Smooth muscle cell (in vitro differentiated cells): ENCODE results near the gene TDO2. TPM values are rescaled to one million over a fixed set of nuclear protein-coding genes. Genes with fewer than 3 reads are reported as not detected.

Experiments used
- DNase-seq: peaks from one replicate; lab custom pipeline; 2025; ENCODE audit not compliant: unreplicated experiment; lab: John Stamatoyannopoulos, UW
- H2AFZ ChIP-seq: fragments of 200-600 bp; sonication (generic); 2 replicates; pipeline ENCODE4 v1.6.0; 2016; ENCODE audit warnings: antibody characterized with exemption, low read depth, mild to moderate bottlenecking
- H3F3A ChIP-seq: fragments of 200-600 bp; sonication (generic); 2 replicates; pipeline ENCODE4 v1.6.0; 2017; ENCODE audit warnings: antibody characterized with exemption, low read depth
- H3K27ac ChIP-seq: fragments of 200-600 bp; sonication (generic); 2 replicates; pipeline ENCODE4 v1.5.1; 2016; ENCODE audit warnings: low read depth, mild to moderate bottlenecking
- H3K27me3 ChIP-seq: fragments of 200-600 bp; sonication (generic); 2 replicates; pipeline ENCODE4 v1.6.1; 2016; ENCODE audit warnings: low read depth, mild to moderate bottlenecking
- H3K36me3 ChIP-seq: fragments of 200-600 bp; sonication (generic); 2 replicates; pipeline ENCODE4 v1.5.1; 2016; ENCODE audit warnings: low read depth
- H3K4me1 ChIP-seq: fragments of 200-600 bp; sonication (generic); 2 replicates; pipeline ENCODE4 v1.5.1; 2016; ENCODE audit warnings: low read depth
- H3K4me2 ChIP-seq: fragments of 200-600 bp; sonication (generic); 2 replicates; pipeline ENCODE4 v1.6.0; 2016; ENCODE audit warnings: mild to moderate bottlenecking
- H3K4me3 ChIP-seq: fragments of 200-600 bp; sonication (generic); 2 replicates; pipeline ENCODE4 v1.5.1; 2016; ENCODE audit warnings: mild to moderate bottlenecking
- H3K79me2 ChIP-seq: fragments of 200-600 bp; sonication (generic); 2 replicates; pipeline ENCODE4 v1.6.0; 2016; ENCODE audit warnings: low read depth, mild to moderate bottlenecking
- H3K9ac ChIP-seq: fragments of 200-600 bp; sonication (generic); 2 replicates; pipeline ENCODE4 v1.6.0; 2016; ENCODE audit warnings: low read depth
- H3K9me3 ChIP-seq: fragments of 200-600 bp; sonication (generic); replicated peaks from 2 replicates; pipeline ENCODE4 v1.5.1; 2016; ENCODE audit warnings: low read depth
- H4K20me1 ChIP-seq: fragments of 200-600 bp; sonication (generic); 2 replicates; pipeline ENCODE4 v1.6.0; 2016; ENCODE audit warnings: low read depth
- CTCF ChIP-seq: fragments of 200-600 bp; sonication (generic); IDR thresholded peaks from 2 replicates; pipeline ENCODE4 v1.5.1; 2017; ENCODE audit warnings: borderline replicate concordance, mild to moderate bottlenecking, antibody characterized with exemption; ENCODE audit not compliant: insufficient read depth, poor library complexity, severe bottlenecking
- WGBS: methylation state at CpG from one replicate; pipeline ENCODE4 v1.1.7; 2016; ENCODE audit warnings: low lambda C conversion rate; 5-methylcytosine and 5-hydroxymethylcytosine counted together
- polyA plus RNA-seq: library from polyadenylated mRNA; unstranded; fragments of >200 nt; fragmentation: Nextera tagmentation; extraction: Ambion mirVana; gene quantifications from 2 replicates; pipeline ENCODE4 v1.2.1, GENCODE V29; 2016
- total RNA-seq: library from RNA; depleted of rRNA; stranded (reverse); fragments of >200 nt; gene quantifications from 2 replicates; pipeline ENCODE4 v1.2.3, GENCODE V29; 2014

The TDO2 gene
- total and polyA plus RNA-seq, 2 experiments from 2014 or later = 151 to 180 TPM

GRCh38 chr4:155875878-155876277 lies 27.6 kb upstream of the TDO2 start:
- Histone ChIP-seq H3K9ac (no peak overlapping the region), H2AFZ (no peak overlapping the region), H3K4me3 (no peak overlapping the region), H3F3A (no peaks in the 10 kb centered on the region), H3K27ac (no peak overlapping the region), H4K20me1 (no peaks in the 10 kb centered on the region), H3K9me3 (peaks cover 8% of the 10 kb centered on the region), H3K4me2 (no peak overlapping the region), H3K4me1 (no peaks in the 10 kb centered on the region), H3K36me3 (no peaks in the 10 kb centered on the region), H3K27me3 (no peaks in the 10 kb centered on the region), H3K79me2 (no peaks in the 10 kb centered on the region)
- DNase-seq = no peak
- WGBS = 90% methylated on average over 1 of the region's 1 CpG
- no peak for TF ChIP-seq CTCF

- no peaks in the 10 kb centered on the region for H3K79me2 ChIP-seq
These were observed 25.5 kb upstream of the TDO2 start for GRCh38 chr4:155877971-155878370.

GRCh38 chr4:155878611-155879010 lies 24.9 kb upstream of the TDO2 start:
- Histone ChIP-seq H3K36me3 (no peaks in the 10 kb centered on the region), H2AFZ (no peak overlapping the region), H3K4me2 (no peak overlapping the region), H3K27ac (no peak overlapping the region), H3K4me3 (no peak overlapping the region), H3K79me2 (no peaks in the 10 kb centered on the region), H4K20me1 (no peaks in the 10 kb centered on the region), H3F3A (no peaks in the 10 kb centered on the region), H3K9me3 (peaks cover 8% of the 10 kb centered on the region), H3K9ac (no peak overlapping the region), H3K4me1 (no peaks in the 10 kb centered on the region), H3K27me3 (no peaks in the 10 kb centered on the region)
- TF ChIP-seq CTCF = no peak
- no peak for DNase-seq
- 62% methylated on average over 2 of the region's 2 CpGs for WGBS

More at GRCh38 chr4:155877971-155878370, 25.5 kb upstream of the TDO2 start:
- Histone ChIP-seq H3K27me3 (no peaks in the 10 kb centered on the region), H3K9ac (no peak overlapping the region), H3K4me2 (no peak overlapping the region), H2AFZ (no peak overlapping the region), H4K20me1 (no peaks in the 10 kb centered on the region), H3K4me3 (no peak overlapping the region), H3K36me3 (no peaks in the 10 kb centered on the region), H3K9me3 (peaks cover 8% of the 10 kb centered on the region), H3K27ac (no peak overlapping the region), H3K4me1 (no peaks in the 10 kb centered on the region), H3F3A (no peaks in the 10 kb centered on the region)
- 98% methylated on average over 4 of the region's 4 CpGs for WGBS
- no peak for DNase-seq
- no peak for TF ChIP-seq CTCF

GRCh38 chr4:155879767-155880166 lies 23.7 kb upstream of the TDO2 start:
- Histone ChIP-seq H3K4me2 (no peak overlapping the region), H3K4me1 (no peaks in the 10 kb centered on the region), H4K20me1 (no peaks in the 10 kb centered on the region), H3K9me3 (peaks cover 8% of the 10 kb centered on the region), H3K27ac (no peak overlapping the region), H3K27me3 (no peaks in the 10 kb centered on the region), H3K4me3 (no peak overlapping the region), H3F3A (no peaks in the 10 kb centered on the region), H3K79me2 (no peaks in the 10 kb centered on the region), H2AFZ (no peak overlapping the region), H3K36me3 (no peaks in the 10 kb centered on the region), H3K9ac (no peak overlapping the region)
- no peak for TF ChIP-seq CTCF
- no peak for DNase-seq
